BE2C (cell line): ENCODE data around the gene MUC3A.
"Not testable (repeated sequence)": the region's sequence is repeated elsewhere in the genome, so short reads cannot be mapped to it uniquely, and the experiment has no call there.

ENCODE experiments used
- DNase-seq: peaks from one replicate; pipeline ENCODE4 v3.0.0-alpha.2; 2020
- H3K27me3 ChIP-seq: fragments of 250-450 bp; sonication (Bioruptor Pico); 2 replicates; pipeline ENCODE4 v1.5.1; 2020; ENCODE audit warnings: mild to moderate bottlenecking
- H3K36me3 ChIP-seq: fragments of 250-450 bp; sonication (Bioruptor Pico); 2 replicates; pipeline ENCODE4 v1.5.1; 2020; ENCODE audit warnings: mild to moderate bottlenecking
- H3K4me1 ChIP-seq: fragments of 250-450 bp; sonication (Bioruptor Pico); 2 replicates; pipeline ENCODE4 v1.5.1; 2020
- H3K4me3 ChIP-seq: 2 replicates; pipeline ENCODE4 v1.5.1; 2011; ENCODE audit warnings: low read depth, low read length
- H3K9me3 ChIP-seq: fragments of 250-450 bp; sonication (Bioruptor Pico); 2 replicates; pipeline ENCODE4 v1.5.1; 2020
- CTCF ChIP-seq: IDR thresholded peaks from 2 replicates; pipeline ENCODE4 v1.5.1; 2012; ENCODE audit warnings: mild to moderate bottlenecking, low read depth, low read length

The MUC3A gene

DNA sequence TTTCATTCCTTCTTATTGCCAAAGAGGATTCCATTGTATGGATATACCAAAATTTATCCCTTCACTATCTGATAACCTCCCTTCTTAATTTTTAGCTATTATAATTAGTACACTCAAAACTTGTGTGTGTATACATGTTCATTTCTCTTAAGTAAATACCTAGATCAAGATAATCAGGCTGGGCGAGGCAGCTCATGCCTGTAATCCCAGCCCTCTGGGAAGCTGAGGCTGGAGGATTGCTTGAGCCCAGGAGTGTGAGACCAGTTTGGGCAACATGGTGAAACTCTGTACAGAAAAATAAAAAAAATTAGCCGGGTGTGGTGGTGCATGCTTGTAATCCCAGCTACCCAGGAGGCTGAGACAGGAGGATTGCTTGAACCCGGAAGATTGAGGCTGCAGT is 37.9 kb upstream of the MUC3A start:
- no peak overlapping the region for H3K4me3 ChIP-seq
- H3K27me3 ChIP-seq, result 0 out of 2 replicates have a peak, but pooled peaks cover 3% of the 10 kb centered on the region
- H3K36me3 ChIP-seq, result no peaks in the 10 kb centered on the region
- no peak for DNase-seq
- TF ChIP-seq CTCF, result no peak
- H3K9me3 ChIP-seq, result no peaks in the 10 kb centered on the region
- H3K4me1 ChIP-seq, result no peaks in the 10 kb centered on the region

DNA sequence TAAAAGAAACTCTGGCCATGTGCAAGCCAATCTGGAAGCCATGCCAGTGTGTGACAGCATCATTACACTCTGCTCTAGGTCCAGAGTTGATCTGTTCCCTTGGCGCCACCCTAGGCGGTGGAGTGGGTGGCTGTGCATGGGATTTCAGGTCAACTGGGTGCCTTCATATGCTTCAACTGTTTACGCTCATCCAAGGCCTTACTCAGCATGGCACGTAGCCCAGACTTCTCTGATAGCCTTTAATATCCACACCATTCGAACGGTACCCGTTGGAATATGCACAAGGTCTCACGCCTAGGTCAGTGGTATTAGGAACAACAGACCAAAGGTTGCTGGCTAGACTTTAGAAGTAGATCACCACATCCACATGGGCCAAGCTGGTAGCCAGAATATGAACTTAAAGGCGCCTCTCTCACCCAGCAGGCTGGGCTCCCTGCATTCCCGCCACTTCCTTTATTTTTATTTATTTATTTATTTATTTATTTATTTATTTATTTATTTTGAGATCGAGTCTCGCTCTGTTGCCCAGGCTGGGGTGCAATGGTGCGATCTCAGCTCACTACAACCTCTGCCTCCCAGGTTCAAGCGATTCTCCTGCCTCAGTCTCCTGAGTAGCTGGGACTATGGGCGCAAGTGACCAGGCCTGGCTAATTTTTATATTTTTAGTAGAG is 35.0 kb upstream of the MUC3A start:
- no peak for TF ChIP-seq CTCF
- Histone ChIP-seq H3K27me3 (0 out of 2 replicates have a peak, but pooled peaks cover 3% of the 10 kb centered on the region), H3K36me3 (no peaks in the 10 kb centered on the region), H3K4me1 (no peaks in the 10 kb centered on the region), H3K9me3 (no peaks in the 10 kb centered on the region), H3K4me3 (no peak overlapping the region)
- no peak for DNase-seq

DNA sequence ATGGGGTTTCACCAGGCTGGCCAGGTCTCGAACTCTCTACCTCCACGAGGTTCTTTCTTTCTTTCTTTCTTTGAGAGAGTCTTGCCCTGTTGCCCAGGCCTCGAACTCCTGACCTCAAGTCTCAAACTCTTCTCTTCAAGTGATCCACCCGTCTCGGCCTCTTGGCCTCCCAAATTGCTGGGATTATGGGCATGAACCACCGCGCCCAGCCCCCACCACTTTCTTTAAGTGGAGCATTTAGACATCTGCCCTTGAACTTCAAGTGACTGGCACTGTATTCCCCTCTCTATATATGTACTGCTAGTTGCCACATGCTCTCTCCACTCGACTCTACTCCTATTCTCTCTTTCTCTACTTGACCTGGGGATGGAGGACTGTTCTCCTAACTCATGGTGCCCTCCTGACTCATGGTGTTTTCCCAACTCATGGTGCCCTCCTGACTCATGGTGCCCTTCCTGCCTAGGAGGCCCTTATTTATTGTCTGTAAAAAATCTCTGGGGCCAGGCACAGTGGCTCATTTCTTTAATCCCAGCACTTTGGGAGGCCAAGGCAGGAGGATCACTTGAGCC is 34.4 kb upstream of the MUC3A start:
- DNase-seq, result no peak
- TF ChIP-seq CTCF, result no peak
- Histone ChIP-seq H3K4me3 (no peak overlapping the region), H3K36me3 (no peaks in the 10 kb centered on the region), H3K4me1 (no peaks in the 10 kb centered on the region), H3K27me3 (0 out of 2 replicates have a peak, but pooled peaks cover 2% of the 10 kb centered on the region), H3K9me3 (no peaks in the 10 kb centered on the region)

DNA sequence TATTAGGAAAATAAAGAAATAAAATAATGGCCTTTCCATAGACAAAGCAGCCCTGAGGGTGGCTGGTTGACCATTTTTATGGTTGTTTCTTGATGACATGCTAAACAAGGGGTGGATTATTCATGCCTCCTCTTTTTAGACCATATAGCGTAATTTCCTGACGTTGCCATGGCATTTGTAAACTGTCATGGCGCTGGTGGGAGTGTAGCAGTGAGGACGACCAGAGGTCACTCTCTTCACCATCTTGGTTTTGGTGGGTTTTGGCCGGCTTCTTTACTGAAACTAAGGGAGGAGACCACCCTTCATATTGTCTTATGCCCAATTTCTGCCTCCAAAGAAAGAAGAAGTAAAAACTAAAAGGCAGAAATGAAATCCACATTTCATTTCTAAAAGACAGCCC is 30.0 kb upstream of the MUC3A start:
- H3K4me1 ChIP-seq, H3K36me3 ChIP-seq, H3K4me3 ChIP-seq, H3K9me3 ChIP-seq, DNase-seq, H3K27me3 ChIP-seq: not testable (repeated sequence)

DNA sequence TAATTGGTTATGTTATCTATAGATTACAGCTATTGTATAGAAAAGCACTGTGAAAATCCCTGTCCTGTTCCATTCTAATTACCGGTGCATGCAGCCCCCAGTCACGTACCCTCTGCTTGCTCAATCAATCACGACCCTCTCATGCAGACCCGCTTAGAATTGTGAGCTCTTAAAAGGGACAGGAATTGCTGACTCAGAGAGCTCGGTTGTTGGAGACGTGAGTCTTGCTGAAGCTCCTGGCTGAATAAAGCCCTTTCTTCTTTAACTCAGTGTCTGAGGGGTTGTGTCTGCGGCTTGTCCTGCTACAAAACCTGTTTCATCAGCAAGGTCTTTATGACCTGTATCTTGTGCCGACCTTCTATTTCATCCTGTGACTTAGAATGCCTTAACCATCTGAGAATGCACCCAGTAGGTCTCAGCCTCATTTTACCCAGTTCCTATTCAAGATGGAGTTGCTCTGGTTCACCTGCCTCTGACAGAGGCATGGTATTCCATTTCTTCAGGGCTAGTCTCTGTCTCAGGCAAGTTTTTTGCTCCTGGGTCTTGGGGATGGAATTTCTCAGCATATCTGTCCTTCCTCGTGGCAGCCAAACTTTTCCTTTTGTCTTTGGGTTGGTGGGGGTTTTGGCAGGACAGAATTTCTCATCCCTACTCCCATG is 29.4 kb upstream of the MUC3A start:
- not testable (repeated sequence) for H3K9me3 ChIP-seq, H3K36me3 ChIP-seq, H3K27me3 ChIP-seq, H3K4me3 ChIP-seq, H3K4me1 ChIP-seq, DNase-seq

DNA sequence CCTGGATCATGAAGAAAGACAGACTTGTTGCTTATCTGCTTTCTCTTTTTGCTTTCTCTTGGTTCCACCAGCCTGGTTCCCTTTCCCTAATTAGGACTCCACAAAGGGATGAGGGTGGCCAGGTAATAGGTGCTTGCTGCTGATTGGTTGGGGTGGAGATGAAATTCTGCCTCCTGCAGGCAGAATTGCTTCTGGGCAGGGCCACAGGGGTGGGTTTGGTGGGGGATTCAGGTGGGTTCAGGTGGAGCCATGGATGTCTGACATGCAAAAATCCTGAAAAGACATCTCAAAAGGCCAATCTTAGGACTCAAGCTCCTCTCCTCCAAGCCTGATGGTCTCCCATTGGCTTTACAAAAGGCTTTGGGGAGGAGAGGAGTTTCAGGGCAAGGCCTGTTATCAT is 28.3 kb upstream of the MUC3A start:
- no peak overlapping the region for H3K4me3 ChIP-seq
- no peaks in the 10 kb centered on the region for H3K27me3 ChIP-seq
- no peaks in the 10 kb centered on the region for H3K4me1 ChIP-seq
- no peaks in the 10 kb centered on the region for H3K9me3 ChIP-seq
- no peaks in the 10 kb centered on the region for H3K36me3 ChIP-seq
- no peak for TF ChIP-seq CTCF
- DNase-seq, result no peak

DNA sequence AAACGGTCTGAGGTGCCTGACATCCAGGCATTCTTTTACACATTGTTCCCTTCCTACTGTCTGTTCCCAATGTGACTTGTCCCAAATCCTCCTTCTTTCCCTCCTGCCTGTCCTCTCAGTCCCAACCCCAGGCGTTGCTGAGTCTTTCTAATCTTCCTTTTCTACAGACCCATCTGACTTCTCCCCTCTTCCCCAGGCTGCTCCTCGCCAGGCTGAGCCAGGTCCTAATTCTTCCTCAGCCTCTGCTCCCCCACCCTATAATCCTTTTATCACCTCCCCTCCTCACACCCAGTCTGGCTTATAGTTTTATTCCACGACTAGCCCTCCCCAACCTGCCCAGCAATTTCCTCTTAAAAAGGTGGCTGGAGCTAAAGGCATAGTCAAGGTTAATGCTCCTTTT is 25.7 kb upstream of the MUC3A start:
- not testable (repeated sequence) for H3K9me3 ChIP-seq, H3K4me3 ChIP-seq, H3K4me1 ChIP-seq, DNase-seq, H3K27me3 ChIP-seq, H3K36me3 ChIP-seq
